NCI-H2171 treated with DMSO at 0.1 percent for 48 hours (cell line): ENCODE data around the gene MAPK13.

Experiments
- DNase-seq: peaks from one replicate; lab custom pipeline; 2025; lab: John Stamatoyannopoulos, UW

MAPK13 gene

DNA sequence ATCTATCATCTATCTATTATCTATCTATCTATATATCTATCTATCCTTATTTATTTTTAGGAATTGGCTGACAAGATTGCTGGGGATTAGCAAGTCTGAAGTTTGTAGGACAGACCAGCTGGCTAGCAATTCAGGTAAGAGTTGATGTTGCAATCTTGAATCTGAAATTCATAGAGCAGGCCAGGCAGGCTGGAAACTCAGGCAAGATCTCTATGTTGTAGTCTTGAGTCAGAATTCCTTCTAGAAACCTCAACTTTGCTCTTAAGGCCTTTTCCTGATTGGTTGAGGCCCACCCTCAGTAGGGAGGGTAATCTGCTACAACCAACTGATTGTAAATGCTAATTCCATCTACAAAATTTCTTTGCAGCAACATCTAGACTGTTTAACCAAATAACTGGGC, 19.2 kb downstream of the MAPK13 start:
- DNase-seq, result no peak

GRCh38 chr6:36150283-36150682, 20.0 kb downstream of the MAPK13 start:
- no peak for DNase-seq

GRCh38 chr6:36154286-36154685, 24.0 kb downstream of the MAPK13 start:
- no peak for DNase-seq

DNA sequence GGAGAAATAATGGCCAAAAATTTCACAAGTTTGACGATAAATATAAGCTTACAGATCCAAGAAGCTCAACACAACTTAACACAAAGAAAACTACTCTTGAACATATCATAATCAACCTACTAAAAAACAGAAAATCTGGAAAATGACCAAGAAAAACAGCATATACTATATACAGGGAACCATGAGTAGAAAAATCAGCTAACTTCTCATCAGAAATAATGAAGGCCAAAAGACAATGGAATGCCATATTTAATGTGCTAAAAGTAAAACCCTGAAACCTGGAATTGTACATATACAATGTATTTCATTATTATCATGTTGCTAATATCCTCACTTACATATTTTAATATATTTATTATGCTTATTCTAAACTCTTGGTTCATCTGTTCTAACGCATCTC, 25.3 kb downstream of the MAPK13 start:
- no peak for DNase-seq

GRCh38 chr6:36160147-36160760, 29.9 kb downstream of the MAPK13 start:
- peak; percentile 5 for DNase-seq

GRCh38 chr6:36169023-36170007, 39.0 kb downstream of the MAPK13 start:
- DNase-seq, result no peak

DNA sequence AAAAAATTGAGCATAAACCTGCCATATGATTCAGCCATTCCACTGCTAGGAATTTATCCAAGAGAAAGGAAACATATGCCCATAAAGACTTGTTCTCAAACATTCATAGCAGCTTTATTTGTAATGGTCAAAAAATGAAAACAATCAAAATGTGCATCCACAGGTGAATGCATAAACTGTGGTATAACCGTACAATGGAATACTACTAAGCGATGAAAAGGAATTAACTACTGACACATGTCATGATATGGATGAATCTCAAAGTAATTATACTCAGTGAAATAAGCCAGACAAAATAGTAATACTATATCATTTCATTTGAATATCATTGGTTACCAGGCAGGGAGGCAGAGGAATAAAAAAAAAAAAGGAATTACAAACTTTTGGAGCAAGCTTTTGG, 40.4 kb downstream of the MAPK13 start:
- DNase-seq, result no peak

- no peak for DNase-seq
These were observed 41.3 kb downstream of the MAPK13 start for GRCh38 chr6:36171573-36171972.

GRCh38 chr6:36177166-36177565, 46.9 kb downstream of the MAPK13 start:
- no peak for DNase-seq

DNA sequence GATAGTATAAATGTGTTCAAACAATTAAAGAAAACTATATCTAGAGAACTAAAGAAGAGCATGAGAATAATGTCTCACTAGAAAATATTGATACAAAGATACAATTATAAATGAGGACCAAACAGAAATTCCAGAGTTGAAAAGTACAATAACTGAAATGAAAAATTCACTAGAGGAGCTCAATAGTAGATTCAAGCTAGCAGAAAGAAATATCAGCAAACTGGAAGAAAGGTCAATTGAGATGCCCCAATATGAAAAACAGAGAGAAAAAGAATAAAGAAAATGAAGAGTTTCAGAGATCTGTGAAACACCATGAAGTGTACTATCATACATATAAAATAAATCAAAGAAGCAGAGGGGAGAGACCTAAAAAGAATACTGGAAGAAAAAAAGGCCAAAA, 48.2 kb downstream of the MAPK13 start:
- DNase-seq, result no peak

- DNase-seq, result no peak
These were observed 49.8 kb downstream of the MAPK13 start for GRCh38 chr6:36180126-36180525.

GRCh38 chr6:36184311-36184710, 54.0 kb downstream of the MAPK13 start:
- no peak for DNase-seq

- no peak for DNase-seq
These were observed 55.9 kb downstream of the MAPK13 start for GRCh38 chr6:36186199-36186598.

GRCh38 chr6:36187446-36187845, 57.1 kb downstream of the MAPK13 start:
- DNase-seq, result no peak
